Ecto neural progenitor cell (in vitro differentiated cells): Measurements from ENCODE around the gene FAM184A.
"Not testable (repeated sequence)": the region's sequence is repeated elsewhere in the genome, so short reads cannot be mapped to it uniquely, and the experiment has no call there.

ENCODE experiments used
- DNase-seq: peaks from one replicate; pipeline ENCODE4 v3.0.0-alpha.2; 2018; ENCODE audit warnings: low spot score

Gene FAM184A

DNA sequence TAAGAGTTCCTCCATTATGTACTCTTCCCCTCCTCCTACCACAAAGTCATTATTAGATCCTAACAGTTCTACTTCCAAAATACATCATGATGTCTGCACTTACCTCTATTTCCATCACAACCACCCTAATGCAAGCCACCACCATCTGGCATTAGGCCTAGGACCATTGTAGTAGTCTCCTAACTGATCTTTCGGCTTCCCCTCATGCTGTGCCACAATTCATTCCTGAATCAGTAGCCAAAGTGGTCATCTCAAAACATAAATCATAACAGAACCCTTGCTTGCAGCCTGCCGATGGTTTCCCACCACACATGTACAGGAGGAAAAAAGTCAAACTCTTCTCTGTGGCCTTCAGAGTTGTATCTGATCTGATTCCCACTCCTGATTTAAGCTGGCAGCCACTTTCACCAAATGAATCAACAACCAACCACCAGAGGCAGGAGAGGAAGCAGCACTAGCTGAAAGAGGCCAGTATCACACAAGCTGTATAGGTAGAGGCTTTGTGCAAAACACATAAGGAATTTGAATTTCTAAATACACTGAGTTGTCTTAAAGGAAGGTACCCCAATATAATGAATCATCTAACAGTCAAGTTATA, 26.1 kb downstream of the FAM184A start:
- no peak for DNase-seq

DNA sequence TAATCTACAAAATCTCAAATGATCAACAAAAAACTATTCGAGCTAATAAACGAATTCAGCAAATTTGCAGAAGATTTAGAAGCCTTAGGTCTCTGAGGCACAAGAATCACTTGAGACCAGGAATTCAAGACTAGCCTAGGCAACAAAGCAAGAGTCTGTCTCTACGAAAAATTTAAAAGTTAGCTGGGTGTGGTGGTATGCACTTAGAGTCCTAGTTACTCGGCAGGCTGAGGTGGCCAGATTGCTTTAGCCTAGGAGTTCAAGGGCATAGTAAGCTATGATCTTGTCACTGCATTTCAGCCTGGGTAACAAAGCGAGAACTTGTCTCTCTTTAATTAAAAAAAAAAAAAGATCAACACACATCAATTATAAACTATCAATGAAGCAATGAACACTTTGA, 34.2 kb downstream of the FAM184A start:
- no peak for DNase-seq

DNA sequence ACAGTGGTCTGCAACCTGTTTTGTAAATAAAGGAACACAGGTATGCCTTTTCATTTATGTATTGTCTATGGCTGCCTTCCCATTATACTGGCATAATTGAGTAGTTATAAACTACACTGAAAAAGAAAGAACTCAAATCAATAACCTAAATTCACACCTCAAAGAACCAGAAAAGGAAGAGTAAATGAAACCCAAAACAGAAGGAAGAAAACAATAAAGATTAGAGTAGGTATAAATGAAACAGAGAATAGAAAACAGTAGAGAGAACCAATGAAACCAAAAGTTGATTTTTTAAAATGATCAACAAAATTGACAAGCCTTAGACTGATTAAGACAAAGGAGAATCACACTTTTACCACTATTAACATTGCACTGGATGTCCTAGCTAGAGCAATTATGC, 34.7 kb downstream of the FAM184A start:
- DNase-seq: no peak

DNA sequence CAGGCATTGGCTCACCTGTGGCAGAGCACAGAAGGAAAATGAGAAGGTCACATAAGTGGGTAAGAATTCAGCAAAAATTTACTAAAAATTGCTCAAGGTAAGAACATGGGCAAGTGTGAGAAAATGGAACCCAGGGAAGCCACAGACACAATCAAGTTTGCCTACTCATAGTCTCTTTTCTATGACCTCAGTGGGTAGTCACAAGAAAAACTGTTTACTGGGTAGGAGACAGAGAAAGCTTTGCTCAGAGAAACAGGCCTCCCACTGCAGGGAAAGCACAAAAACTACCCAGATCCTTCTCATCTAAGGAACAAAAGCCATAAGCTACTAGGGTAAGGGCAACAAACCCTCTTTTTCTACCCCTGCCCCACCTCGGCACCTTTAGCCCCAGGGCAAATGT, 35.2 kb downstream of the FAM184A start:
- DNase-seq: no peak

DNA sequence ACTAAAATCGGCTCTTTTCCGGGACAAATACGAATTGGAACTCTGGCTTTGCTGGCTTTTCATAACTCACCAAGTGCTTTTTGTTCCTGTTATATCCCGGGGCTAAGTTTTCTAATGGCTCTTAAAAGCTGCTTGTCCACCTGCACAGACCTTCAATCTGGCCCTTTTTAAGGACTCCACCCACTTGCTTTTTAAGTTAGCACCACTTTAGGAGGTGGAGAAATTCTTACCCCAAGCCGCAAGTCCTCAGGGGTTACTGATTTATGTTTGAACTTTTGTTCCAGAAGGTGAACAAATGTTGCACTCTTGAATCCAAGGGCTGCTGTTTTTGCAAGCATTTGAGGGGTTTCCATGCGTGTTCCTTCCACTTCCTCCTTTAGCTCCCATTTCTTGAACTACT, 37.8 kb downstream of the FAM184A start:
- no peak for DNase-seq

DNA sequence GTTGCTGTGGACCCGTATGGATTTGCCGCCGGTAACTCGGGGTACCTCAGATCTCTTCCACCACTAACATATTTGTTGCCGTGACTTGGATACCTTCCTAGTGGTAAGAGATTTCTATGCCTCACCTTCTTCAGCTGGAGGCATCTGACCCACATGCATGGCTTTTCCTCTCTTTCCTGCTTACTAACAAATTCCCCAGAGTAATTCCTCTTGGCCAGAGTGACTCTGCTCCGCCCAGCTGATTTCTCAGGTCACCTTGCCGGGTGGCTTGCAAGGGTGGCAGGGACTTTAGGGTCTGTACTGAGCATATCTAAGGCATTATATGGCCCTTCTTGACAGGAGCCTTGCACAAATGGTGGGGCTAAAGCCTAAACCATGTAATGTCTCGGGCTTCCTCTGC, 38.2 kb downstream of the FAM184A start:
- DNase-seq: no peak

DNA sequence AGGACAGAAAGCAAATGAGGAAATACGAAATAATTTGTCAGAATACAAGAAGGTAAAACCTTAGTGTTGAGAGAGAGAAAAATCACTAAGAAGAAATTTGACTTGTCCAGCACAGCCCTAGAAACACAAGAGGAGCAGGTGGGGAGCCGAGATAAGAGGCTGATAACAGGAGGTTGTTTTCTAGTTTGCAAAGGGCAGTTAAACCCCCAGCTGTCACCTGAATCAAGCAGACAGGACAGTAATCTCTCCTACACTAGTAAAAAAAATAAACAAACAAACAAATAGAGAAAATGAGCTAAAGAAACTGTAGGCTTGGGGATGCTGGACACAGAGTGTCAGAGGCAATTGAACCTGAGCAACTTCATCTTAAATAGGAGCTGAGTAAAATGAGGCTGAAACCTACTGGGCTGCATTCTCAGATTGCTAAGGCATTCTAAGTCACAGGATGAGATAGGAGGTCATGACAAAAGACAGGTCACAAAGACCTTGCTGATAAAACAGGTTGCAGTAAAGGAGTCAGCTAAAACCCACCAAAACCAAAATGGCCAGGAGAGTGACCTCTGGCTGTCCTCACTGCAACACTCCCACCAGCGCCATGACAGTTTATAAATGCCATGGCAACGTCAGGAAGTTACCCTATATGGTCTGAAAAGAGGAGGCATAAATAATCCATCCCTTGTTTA, 40.4 kb downstream of the FAM184A start:
- no peak for DNase-seq

DNA sequence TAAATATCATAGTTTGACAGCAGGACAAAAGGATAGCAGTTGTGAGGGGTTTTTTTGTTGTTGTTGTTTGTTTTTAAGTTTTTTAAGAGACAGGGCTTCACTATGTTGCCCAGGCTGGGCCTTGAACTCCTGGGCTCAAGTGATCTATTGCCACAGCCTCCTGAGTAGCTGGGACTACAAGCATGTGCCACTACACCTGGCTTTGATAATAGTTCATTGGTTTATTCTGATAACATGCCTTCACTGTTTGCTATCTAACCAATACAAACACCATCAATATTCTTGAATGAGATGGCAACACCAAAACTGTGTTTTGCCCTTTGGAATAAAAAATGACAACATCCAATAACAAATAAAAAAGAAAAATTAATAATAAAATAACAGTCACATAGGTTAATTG, 41.2 kb downstream of the FAM184A start:
- no peak for DNase-seq

DNA sequence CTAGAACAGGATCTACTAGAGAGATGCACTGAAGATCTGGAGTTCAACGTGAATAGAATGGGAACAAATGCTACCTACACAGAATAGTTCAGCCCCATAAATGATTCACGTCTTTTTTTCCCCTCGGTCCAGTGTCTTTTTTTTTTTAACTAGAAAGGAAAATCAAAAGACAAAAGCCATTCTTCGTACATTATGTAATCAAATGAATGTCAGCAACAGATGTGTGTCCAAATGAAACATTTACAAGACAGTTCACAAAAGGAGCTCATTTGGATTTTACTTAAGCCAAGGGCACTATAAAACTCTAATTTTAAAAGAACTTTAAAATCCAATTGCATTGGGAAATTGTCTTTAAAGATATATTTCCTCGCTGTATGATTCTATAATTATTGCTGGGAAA, 42.4 kb downstream of the FAM184A start:
- no peak for DNase-seq

DNA sequence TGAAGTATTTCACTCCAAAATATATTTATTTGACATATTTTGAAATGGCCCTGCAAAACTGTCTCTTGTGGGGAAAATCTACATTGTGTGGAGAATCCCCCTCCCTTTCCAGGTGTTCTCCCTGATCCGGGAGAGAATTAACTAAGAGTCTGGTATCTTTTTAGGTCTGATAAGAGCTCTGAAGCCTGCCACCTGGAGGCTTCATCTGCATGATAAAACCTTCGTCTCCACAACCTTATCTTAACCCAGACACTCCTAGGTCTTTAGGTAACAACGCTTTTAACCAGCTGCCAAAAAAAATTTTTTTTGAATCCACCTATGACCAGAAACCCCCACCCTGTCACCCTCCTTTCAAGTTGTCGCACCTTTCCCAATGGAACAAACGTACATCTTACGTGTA, 43.0 kb downstream of the FAM184A start:
- DNase-seq: no peak

DNA sequence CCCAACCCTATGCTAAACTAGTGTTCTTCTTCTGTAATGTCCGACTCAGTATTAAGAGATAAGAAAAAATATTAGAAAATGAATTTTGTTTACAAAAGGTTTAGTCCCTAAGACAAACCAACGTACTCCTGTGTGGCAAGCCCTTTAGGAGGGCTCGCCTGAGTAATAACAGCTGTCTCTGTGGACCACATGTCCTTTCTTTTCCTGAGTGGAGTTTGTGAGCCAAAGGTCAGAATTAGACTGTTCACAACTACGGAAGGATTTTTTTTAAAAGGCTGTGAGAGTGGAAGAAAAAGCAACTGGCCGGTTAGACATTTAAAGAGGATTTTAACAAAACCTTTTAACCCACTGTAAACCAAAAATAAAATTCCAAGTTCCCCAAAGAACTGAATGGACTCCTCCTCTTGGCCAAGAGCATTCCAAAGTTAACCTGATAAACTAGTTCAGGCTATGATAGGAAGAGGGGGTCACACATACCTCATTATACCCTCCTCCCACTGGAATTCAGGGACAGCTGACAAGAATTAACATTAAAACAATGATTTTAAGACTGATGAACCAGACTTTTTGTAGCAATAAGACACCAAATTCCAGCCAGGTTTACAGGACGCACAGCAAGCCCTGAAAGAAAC, 43.5 kb downstream of the FAM184A start:
- no peak for DNase-seq

DNA sequence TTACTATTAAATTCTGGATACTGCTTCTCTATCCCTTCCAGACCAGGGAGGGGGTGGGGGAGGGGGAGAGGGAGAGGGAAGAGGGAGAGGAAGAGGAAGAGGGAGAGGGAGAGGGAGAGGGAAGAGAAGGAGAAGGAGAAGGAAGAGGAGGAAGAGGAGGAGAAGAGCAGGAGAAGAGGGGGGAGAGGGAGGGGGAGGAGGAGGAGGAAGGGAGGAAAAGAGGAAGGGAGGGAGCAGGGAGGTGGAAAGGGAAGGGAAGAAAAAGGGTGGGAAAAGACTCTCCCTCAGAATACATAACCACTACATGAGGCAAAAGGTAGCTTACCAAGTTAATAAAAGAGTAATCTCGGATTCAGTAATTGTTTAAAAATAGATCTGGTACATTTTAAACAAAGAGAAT, 46.0 kb downstream of the FAM184A start:
- no peak for DNase-seq

DNA sequence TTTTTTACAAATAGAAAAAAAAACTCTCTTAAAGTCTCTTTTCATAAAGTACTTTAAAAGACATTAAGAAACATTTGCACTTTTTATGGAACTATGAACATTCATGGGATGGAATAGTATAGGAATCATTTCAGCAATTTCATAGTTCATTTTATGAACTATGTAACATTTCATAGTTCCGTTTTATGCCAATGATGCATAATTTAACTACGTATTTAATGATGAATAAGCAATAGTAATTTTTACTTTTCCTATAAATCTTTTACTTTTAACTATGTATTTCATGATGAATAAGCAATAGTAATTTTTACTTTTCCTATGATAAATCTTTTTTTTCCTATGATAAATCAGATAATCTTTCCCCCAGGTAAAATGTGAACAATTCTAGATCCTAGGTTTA, 47.7 kb downstream of the FAM184A start:
- no peak for DNase-seq

DNA sequence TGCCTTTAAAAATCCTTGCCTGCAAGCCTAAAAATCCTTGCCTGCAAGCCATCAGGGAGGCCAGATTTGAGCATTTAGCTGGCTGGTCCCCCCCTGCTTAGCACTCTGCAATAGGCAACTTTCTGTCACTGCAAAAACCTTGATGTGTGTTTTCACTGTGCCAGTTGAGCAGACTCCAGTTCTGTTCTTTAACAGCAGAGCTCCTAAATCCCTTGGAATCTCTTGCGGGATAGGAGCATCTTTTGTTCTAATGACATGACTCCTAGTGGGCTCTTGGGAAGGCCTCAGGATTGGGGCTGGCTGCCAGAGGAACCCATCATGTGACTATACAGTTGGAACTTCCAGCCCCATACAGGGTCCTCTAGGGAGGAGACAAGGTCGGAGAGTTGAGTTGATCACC, 50.4 kb downstream of the FAM184A start:
- no peak for DNase-seq

DNA sequence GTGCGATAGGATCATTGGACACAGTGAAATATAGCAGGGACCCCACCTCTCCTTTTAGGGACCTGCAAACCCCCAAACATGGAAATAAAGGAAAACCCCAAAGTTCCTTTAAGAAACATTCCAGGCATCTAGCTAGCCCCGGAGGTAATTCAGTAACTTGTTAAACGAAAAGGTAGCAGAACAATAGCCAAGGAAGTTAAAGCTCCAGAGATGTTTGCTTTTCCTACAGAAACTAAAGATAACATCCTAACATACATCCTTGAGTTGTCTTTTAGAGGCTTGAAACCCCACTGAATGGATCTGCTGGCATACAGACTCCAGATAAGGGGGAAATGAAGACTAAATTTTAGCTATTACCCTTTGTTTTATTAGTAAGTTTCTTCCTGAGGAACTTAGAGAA, 51.0 kb downstream of the FAM184A start:
- DNase-seq: no peak

DNA sequence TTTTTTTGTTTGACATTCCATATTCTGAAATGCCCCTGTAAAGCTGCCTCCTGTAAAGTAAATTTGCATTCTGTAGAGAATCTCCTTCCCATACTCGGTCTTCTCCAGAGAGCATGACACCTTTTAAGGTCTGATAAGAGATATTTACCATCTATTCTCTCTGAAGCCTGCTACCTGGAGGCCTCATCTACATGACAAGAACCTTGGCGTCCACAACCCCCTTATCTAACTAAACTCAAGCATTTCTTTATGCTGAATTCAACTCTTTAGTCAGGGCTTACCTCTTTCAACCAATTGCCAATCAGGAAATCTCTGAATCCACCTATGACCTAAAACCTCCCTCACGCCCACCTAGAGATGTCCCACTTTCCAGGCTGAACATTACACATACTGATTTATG, 51.6 kb downstream of the FAM184A start:
- DNase-seq: no peak

DNA sequence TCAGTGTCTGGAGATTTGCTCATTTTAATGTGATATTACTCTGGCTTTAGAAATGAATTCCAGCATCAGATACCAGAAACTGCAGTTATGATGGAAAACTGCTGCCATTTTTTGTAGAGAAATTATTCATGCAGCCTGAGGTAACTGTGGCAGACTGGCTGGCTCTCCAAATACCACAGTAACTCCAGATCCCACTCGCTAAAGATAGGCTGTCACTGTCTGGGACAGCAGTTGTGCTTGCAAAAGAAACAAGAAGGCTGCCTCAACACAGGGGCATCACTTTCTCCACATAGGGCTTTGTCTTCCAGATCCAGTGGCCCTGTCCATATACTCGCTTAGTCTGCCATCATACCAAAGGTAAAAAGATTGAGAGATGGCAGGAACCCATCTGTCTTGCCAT, 52.7 kb downstream of the FAM184A start:
- no peak for DNase-seq

DNA sequence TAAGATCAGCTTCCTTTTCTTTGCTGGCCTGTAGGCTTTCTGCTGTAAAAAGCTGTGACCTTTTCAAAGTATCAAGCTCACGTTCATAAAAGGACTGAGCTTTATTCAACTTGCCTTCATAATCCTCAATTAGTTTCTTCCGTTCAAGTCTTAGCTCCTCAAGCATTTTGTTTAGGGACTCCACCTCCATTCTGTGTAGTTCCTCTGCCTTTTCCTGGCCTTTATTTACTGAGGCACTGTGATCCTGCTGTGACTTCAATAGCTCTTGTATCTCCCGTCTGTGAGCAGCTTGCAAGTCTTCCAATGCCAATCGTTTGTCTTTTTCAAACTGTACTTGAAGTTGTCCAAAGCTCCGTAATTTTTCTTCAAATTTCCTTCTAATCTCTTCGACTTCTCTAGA, 54.4 kb downstream of the FAM184A start:
- DNase-seq: no peak

DNA sequence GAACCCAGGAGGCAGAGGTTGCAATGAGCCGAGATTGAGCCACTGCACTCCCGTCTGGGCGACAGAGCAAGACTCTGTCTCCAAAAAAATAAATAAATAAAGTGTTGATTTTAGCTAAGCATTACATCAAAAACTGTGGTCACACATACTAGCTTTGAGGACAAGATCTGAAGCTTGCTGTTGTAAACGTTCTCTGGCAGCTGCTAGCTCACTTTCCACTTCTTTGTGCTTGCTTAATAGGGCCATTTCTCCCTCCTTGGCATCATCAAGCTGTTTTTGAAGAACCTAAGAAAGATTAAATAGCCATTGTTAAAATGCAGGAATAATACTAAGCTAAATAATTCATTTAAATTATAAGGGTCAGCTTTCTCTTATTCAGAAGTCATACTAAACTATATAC, 55.7 kb downstream of the FAM184A start:
- DNase-seq: no peak

DNA sequence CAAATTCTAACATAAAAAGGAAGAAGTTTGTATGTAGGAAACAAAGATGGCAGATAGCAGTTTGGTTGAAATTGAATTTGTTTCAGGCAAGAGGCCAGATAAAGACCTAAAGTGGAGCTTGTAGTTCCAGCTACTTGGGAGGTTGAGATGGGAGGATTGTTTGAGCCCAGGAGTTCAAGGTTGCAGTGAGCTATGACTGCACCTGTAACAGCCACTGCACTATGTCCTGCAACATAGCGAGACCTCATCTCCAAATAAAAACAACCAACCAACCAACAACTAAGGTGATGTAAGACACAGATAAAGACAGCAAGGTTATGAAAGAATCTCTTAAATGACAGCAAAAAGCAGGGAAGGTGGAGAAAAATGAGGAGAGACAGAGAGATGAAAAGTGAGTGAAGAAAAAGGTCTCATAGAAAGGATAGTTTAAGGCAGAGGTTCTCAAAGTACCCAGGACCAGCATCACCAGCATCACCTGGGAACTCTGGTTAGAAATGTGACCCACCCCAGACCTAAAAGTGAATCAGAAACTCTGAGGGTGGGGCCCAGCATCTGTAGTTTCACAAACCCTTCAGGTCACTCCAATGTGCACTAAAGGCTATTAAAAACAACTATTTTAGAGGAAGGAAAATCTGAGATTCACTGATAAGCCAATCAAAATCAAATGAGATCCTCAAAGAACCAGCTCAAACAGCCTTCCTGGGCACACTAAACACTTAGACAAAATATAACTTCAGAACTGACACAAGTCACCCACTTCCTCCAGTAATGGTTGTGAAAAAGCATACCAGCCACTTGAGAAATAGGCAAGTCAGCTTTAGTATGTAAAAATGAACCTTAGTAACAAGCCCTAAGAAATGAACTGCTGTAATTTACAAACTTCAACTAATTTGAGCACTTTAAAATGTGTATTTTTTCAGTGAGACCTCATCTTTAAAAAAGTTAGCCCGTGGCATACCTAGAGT, 57.6 kb downstream of the FAM184A start:
- no peak for DNase-seq

DNA sequence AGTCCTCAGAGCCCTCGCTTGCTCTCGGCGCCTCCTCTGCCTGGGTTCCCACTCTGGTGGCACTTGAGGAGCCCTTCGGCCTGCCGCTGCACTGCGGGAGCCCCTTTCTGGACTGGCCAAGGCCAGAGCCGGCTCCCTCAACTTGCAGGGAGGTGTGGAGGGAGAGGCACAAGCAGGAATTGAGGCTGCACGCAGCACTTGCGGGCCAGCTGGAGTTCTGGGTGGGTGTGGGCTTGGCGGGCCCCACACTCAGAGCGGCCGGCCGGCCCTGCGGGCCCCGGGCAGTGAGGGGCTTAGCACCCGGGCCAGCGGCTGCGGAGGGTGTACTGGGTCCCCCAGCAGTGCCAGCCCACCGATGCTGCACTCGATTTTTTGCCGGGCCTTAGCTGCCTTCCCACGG, 63.3 kb downstream of the FAM184A start:
- DNase-seq: not testable (repeated sequence)

DNA sequence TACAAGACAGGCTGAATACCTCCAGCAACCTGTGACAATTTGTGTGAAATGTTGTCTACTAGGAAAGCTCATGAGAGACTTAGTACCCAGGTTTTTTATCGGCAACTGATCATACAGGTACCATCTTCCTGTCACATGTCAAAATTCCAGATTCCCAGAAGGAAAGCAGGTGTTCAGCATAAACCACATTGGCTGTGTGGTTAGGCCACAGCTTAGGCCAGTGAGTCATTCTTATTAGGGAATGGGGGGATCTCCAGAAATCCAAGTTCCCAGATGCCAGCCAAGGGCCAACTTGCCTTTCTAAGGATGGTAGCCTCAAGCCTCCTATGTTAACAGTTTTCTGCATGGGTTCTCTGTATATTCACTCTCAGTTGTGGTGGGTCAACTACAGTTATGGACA, 65.9 kb downstream of the FAM184A start:
- DNase-seq: no peak

DNA sequence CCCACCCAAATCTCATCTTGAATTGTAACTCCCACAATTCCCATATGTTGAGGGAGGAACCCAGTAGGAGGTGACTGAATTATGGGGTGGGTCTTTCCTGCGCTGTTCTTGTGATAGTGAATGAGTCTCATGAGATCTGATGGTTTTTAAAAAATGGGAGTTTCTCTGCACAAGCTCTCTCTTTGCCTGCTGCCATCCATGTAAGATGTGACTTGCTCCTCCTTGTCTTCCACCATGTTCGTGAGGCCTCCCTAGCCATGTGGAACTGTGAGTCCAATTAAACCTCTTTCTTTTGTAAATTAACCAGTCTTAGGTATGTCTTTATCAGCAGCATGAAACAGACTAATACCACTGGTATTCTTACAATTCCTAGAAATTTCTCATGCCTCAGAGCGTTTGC, 69.2 kb downstream of the FAM184A start:
- DNase-seq: not testable (repeated sequence)
